Measurements from ENCODE around the gene SEM1. TPM values are rescaled to one million over a fixed set of nuclear protein-coding genes. Genes with fewer than 3 reads are reported as not detected.

Gene SEM1
- total RNA-seq, 1 experiment from 2014 or later, result 131 TPM

DNA sequence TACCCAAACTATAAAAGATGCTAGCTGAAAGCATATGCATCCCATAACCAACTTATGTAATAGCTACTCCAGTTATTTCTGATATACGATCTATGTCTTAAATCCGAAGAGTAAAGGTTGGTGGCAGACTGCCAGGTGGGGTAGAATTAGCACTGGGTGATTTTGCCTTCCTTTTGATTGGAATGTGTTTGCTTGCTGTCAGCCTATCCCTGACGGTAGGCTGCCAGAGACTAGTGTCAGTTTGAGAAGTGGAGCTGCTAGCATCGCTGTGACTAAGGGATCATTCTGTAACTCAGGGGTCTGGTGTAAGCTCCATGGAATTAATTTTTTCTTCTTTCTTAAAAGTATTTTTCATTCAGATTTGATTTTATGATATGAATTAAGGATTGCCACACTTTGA, 9.5 kb upstream of the SEM1 start:
- DNase-seq, result no peak
- CTCF ChIA-PET, result no interaction called here
- POLR2A ChIA-PET (ENCODE audit: unreplicated experiment), result no interaction called here
- no peak for TF ChIP-seq CTCF (conservative IDR thresholded peaks at IDR 0.05)
- no peak for TF ChIP-seq EZH2 (IDR thresholded peaks at IDR 0.05; ENCODE audit: low read depth)
- Histone ChIP-seq H3F3A (ENCODE audit: insufficient read depth, low read depth) (peaks cover 23% of the 10 kb centered on the region; the same call in 1 of the 2 replicates), H3K27ac (no peak overlapping the region), H3K9me2 (ENCODE audit: insufficient read depth) (no peaks in the 10 kb centered on the region; the same call in 1 of the 2 replicates), H3K27me3 (ENCODE audit: insufficient read depth, low read depth) (no peaks in the 10 kb centered on the region), H3K79me2 (ENCODE audit: low read depth) (no peaks in the 10 kb centered on the region), H3K9me3 (ENCODE audit: insufficient read depth, low read depth) (0 out of 2 replicates have a peak, but pooled peaks cover 4% of the 10 kb centered on the region), H3K4me1 (replicated peaks; ENCODE audit: insufficient read depth) (peaks cover 30% of the 10 kb centered on the region), H3K36me3 (ENCODE audit: low read depth) (no peaks in the 10 kb centered on the region), H3K4me2 (no peak overlapping the region), H3K4me3 (no peak overlapping the region), H2AFZ (no peak overlapping the region), H4K20me1 (ENCODE audit: insufficient read depth) (no peaks in the 10 kb centered on the region)
- intact Hi-C loops (cut with micrococcal nuclease; ENCODE audit: unreplicated experiment), result no loop called here
- BruUV-seq (replicated peaks), result no TSS peak

- no TSS peak for BruUV-seq (replicated peaks)
Measured at GRCh38 chr7:96718107-96719003, 8.7 kb upstream of the SEM1 start.

DNA sequence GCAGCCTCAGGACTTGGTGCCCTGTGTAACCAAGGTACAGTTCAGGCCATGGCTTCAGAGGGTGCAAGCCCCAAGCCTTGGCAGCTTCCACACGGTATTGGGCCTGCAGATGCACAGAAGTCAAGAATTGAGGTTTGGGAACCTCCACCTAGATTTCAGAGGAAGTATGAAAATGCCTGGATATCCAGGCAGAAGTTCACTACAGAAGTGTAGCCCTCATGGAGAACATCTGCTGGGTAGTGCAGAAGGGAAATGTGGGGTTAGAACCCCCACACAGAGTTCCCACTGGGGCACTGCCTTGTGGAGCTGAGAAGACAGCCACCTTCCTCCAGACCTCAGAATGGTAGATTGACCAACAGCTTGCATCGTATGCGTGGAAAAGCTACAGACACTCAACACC, 3.4 kb upstream of the SEM1 start:
- Histone ChIP-seq H3F3A (ENCODE audit: insufficient read depth, low read depth) (no peaks in the 10 kb centered on the region), H3K4me2 (no peak overlapping the region), H3K9me2 (ENCODE audit: insufficient read depth) (no peaks in the 10 kb centered on the region; the same call in 1 of the 2 replicates), H3K4me1 (replicated peaks; ENCODE audit: insufficient read depth) (peaks cover 14% of the 10 kb centered on the region), H2AFZ (no peak overlapping the region), H3K79me2 (ENCODE audit: low read depth) (peaks cover 15% of the 10 kb centered on the region), H3K4me3 (no peak overlapping the region), H3K27me3 (ENCODE audit: insufficient read depth, low read depth) (no peaks in the 10 kb centered on the region), H4K20me1 (ENCODE audit: insufficient read depth) (no peaks in the 10 kb centered on the region), H3K36me3 (ENCODE audit: low read depth) (no peaks in the 10 kb centered on the region), H3K9me3 (ENCODE audit: insufficient read depth, low read depth) (peaks cover 13% of the 10 kb centered on the region; the same call in 1 of the 2 replicates), H3K27ac (no peak overlapping the region)
- ChIA-PET POLR2A (ENCODE audit: unreplicated experiment) (no interaction called here), CTCF (no interaction called here)
- BruUV-seq (replicated peaks), result no TSS peak
- intact Hi-C loops (cut with micrococcal nuclease; ENCODE audit: unreplicated experiment), result no loop called here
- TF ChIP-seq EZH2 (IDR thresholded peaks at IDR 0.05; ENCODE audit: low read depth), result no peak
- no peak for TF ChIP-seq CTCF (conservative IDR thresholded peaks at IDR 0.05)
- DNase-seq, result no peak

More at GRCh38 chr7:96718107-96719003, 8.7 kb upstream of the SEM1 start:
- no peaks in the 10 kb centered on the region; the same call in 1 of the 2 replicates for H3K9me2 ChIP-seq (ENCODE audit: insufficient read depth)
- H3K79me2 ChIP-seq (ENCODE audit: low read depth), result no peaks in the 10 kb centered on the region
- no peaks in the 10 kb centered on the region for H3K27me3 ChIP-seq (ENCODE audit: insufficient read depth, low read depth)
- H2AFZ ChIP-seq, result no peak overlapping the region
- CTCF ChIA-PET, result interaction anchor here (0.7 kb wide), 1 partner anchor 642 kb away, joined by 3 read pairs; no protein-coding TSS in a partner anchor
- intact Hi-C loops (cut with micrococcal nuclease; ENCODE audit: unreplicated experiment), result no loop called here
- 0 out of 2 replicates have a peak, but pooled peaks cover 4% of the 10 kb centered on the region for H3K9me3 ChIP-seq (ENCODE audit: insufficient read depth, low read depth)
- H3K27ac ChIP-seq, result no peak overlapping the region
- peaks cover 22% of the 10 kb centered on the region for H3K4me1 ChIP-seq (replicated peaks; ENCODE audit: insufficient read depth)
- H4K20me1 ChIP-seq (ENCODE audit: insufficient read depth), result no peaks in the 10 kb centered on the region
- no peak overlapping the region for H3K4me2 ChIP-seq
- TF ChIP-seq EZH2 (IDR thresholded peaks at IDR 0.05; ENCODE audit: low read depth), result no peak
- no peak for TF ChIP-seq CTCF (conservative IDR thresholded peaks at IDR 0.05)
- H3F3A ChIP-seq (ENCODE audit: insufficient read depth, low read depth), result peaks cover 16% of the 10 kb centered on the region; the same call in 1 of the 2 replicates
- no peak overlapping the region for H3K4me3 ChIP-seq
- no peaks in the 10 kb centered on the region for H3K36me3 ChIP-seq (ENCODE audit: low read depth)
- no peak for DNase-seq
- POLR2A ChIA-PET (ENCODE audit: unreplicated experiment), result no interaction called here
